Islet of Langerhans (tissue), 1 donor: Measurements from ENCODE around the gene IBTK.
A peak's percentile ranks its signal among the peaks of the same experiment; 100 is the strongest.
"Not testable (repeated sequence)": the region's sequence is repeated elsewhere in the genome, so short reads cannot be mapped to it uniquely, and the experiment has no call there.

Experiments
- FAIRE-seq: peaks from one replicate; lab custom pipeline; 2011; peaks lifted over from hg19 to GRCh38; lab: Jason Lieb, UNC

Gene IBTK

GRCh38 chr6:82178077-82178758 lies 69.3 kb downstream of the IBTK start:
- FAIRE-seq, result peak; percentile 80

GRCh38 chr6:82176616-82177015 lies 70.9 kb downstream of the IBTK start:
- no peak for FAIRE-seq

- FAIRE-seq, result no peak
Measured at GRCh38 chr6:82172594-82172993, 75.0 kb downstream of the IBTK start.

- FAIRE-seq, result no peak
Measured at GRCh38 chr6:82169138-82169876, 78.2 kb downstream of the IBTK start.

GRCh38 chr6:82166493-82166892 lies 81.1 kb downstream of the IBTK start:
- FAIRE-seq, result no peak

- FAIRE-seq, result no peak
Measured at GRCh38 chr6:82160255-82160990, 87.1 kb downstream of the IBTK start.

- not testable (repeated sequence) for FAIRE-seq
Measured at GRCh38 chr6:82152786-82153185, 94.8 kb downstream of the IBTK start.

GRCh38 chr6:82151147-82151546 lies 96.4 kb downstream of the IBTK start:
- not testable (repeated sequence) for FAIRE-seq

- no peak for FAIRE-seq
Measured at GRCh38 chr6:82145926-82146452, 101.6 kb downstream of the IBTK start.

GRCh38 chr6:82144852-82145340 lies 102.6 kb downstream of the IBTK start:
- FAIRE-seq, result peak; percentile 41

- FAIRE-seq, result no peak
Measured at GRCh38 chr6:82144007-82144851, 103.3 kb downstream of the IBTK start.

- FAIRE-seq, result no peak
Measured at GRCh38 chr6:82143041-82143481, 104.5 kb downstream of the IBTK start.

- no peak for FAIRE-seq
Measured at GRCh38 chr6:82142524-82142923, 105.0 kb downstream of the IBTK start.

GRCh38 chr6:82138075-82138791 lies 109.3 kb downstream of the IBTK start:
- no peak for FAIRE-seq

GRCh38 chr6:82131441-82131840 lies 116.1 kb downstream of the IBTK start:
- no peak for FAIRE-seq

GRCh38 chr6:82129797-82130196 lies 117.7 kb downstream of the IBTK start:
- no peak for FAIRE-seq

GRCh38 chr6:82128973-82129372 lies 118.6 kb downstream of the IBTK start:
- not testable (repeated sequence) for FAIRE-seq

GRCh38 chr6:82123632-82124031 lies 123.9 kb downstream of the IBTK start:
- FAIRE-seq, result no peak
